GM12873 (cell line): ENCODE data around the gene WWOX.

Experiments
- TF ChIP-seq, protein P1 (sequence below): IDR thresholded peaks from 2 replicates; pipeline ENCODE4 v1.5.1; 2012; ENCODE audit warnings: low read depth, mild to moderate bottlenecking, moderate library complexity, low read length, control low read depth; ENCODE audit not compliant: insufficient read depth; ENCODE audit errors: missing control alignments

WWOX gene

DNA sequence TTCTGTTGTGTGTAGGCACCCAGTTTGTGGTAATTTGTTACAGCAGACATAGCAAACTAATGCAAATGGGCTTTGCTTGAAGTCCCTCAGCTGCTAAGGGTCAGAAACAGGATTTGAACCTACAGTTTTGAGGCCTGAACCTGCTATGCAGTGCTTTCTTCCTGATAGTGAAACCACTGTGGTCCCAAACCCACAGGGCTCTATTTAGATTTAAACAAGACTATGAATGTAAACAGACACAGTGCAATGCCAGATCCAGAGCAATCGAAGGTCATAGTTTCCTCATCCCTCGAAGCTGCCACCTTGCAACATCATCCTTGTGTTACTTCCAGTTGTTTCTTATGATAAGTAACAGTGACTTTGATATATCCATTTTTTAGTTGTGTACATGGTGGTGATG, 630.2 kb downstream of the WWOX start:
- TF ChIP-seq, protein P1, sequence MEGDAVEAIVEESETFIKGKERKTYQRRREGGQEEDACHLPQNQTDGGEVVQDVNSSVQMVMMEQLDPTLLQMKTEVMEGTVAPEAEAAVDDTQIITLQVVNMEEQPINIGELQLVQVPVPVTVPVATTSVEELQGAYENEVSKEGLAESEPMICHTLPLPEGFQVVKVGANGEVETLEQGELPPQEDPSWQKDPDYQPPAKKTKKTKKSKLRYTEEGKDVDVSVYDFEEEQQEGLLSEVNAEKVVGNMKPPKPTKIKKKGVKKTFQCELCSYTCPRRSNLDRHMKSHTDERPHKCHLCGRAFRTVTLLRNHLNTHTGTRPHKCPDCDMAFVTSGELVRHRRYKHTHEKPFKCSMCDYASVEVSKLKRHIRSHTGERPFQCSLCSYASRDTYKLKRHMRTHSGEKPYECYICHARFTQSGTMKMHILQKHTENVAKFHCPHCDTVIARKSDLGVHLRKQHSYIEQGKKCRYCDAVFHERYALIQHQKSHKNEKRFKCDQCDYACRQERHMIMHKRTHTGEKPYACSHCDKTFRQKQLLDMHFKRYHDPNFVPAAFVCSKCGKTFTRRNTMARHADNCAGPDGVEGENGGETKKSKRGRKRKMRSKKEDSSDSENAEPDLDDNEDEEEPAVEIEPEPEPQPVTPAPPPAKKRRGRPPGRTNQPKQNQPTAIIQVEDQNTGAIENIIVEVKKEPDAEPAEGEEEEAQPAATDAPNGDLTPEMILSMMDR: no peak

DNA sequence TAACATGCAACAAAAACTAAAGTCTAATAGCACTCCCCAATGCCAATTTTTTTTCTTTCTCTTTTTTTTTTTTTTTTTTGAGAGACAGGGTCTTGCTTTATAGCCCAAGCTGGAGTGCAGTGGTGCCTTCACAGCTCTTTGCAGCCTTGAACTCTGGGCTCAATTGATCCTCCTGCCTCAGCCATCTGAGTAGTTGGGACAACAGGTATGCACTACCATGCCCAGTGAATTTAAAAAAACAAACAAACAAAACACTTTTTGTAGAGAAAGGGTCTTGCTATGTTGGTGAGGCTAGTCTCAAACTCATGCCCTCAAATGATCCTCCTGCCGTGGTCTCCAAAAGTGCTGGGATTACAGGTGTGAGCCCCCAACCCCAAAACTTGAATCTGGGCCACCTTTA, 632.3 kb downstream of the WWOX start:
- TF ChIP-seq, protein P1: no peak

DNA sequence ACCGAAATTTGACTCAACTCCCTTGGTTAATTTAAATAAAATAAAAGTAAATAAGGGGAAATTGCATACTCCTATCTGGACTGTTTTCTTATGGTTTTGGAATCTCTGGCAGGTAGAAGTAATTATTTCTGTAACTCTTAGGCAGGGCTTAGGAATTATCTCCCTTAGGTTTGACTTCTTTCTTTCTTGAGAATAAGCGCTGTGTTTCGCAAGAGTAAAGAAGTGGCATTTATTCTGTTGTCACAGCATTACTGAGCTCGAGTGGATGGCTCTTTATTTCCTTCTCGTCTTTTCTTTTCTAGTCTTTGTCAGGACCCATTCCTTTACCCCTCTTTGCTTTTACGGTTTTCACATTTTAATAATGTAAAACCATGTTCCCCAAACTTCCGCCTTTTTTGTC, 633.2 kb downstream of the WWOX start:
- TF ChIP-seq, protein P1: no peak

DNA sequence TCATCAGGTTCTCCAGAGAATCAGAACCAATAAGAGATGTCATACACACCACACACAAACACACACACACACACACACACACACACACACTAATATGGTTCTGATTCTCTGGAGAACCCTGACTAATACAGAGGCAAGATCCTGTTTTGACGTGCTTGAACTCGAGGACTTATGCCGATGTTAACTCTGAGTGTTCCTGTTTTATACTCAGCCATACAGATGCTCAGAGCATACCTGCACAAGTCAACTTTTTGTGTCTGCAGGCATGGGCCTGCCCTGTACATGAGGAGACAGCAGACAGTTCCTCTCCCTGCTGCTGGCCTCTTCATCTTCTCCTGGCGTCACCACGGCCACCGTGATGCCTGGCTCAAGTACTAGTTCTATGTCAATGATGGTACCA, 635.9 kb downstream of the WWOX start:
- TF ChIP-seq, protein P1: no peak

DNA sequence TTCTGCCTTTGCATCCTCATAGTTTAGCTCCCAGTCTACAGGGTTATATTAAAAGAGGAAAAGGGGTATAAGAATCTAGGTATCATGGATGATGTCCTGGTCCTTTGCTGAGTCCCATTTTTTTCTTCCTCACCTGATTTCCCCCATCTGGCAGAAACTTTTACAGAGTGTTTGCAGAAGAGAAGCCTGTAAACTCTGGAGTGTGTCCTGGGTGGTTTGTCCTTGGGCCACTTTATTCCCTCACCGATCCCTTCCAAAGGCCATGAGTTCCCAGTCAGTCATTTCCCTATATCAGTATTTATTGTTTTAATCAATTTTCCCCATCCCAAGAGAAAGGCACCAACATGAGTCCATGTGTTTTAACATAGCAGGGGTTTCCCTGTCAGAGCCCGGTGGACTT, 638.2 kb downstream of the WWOX start:
- TF ChIP-seq, protein P1: no peak

DNA sequence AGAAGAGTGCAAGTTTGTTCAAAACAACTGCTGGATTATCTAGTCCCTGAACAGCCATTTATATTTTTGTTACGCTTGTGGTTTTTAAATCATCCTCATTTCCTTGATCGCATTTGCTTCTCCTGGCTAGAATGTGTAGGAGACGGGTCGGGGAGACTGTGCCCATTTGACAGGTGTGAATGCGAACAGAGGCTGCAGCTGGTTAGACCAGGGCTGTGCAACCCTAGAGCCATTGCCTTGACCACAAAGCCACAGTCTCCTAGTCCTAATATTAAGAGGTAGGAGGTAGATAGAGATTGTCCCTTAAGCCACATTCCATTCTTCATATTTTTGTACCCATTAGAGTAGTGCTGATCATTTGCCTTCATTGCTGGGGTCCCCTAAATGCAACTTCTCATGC, 639.1 kb downstream of the WWOX start:
- TF ChIP-seq, protein P1: no peak

DNA sequence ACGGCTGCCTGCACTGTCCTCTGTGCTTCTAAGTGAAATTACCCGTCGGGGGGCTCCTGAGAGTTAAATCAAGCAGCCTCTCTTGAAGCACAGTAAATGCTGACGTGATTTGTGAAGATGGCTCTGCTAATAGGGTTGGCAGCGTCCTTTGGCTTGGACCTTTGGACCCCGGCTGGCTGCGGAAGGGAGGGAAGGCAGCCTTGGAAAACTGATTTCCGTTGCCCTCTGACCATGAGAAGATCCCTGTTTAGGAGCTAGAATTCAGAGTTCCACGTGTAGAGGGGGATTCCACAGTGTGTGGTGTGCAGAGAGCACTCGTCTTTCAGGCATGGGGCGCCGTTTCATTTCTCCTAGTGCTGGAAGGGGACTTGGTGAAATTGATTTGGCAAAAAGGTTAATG, 640.8 kb downstream of the WWOX start:
- TF ChIP-seq, protein P1: no peak
